ENCODE measurements around the gene RIMBP2.

GRCh38 chr12:130511285-130511684, 204.8 kb downstream of the RIMBP2 start:
- TF ChIP-seq CTCF (conservative IDR thresholded peaks at IDR 0.05; ENCODE audit: low read depth, low read length) (no peak), EZH2 (IDR thresholded peaks at IDR 0.05; ENCODE audit: borderline replicate concordance, low read depth, low read length, poor library complexity, severe bottlenecking) (no peak)
